HG03159 (cell line): ENCODE measurements around the gene CLNK.

Experiments
- ATAC-seq: cut with Tn5 transposase; IDR thresholded peaks from one replicate; pipeline ENCODE4 v1.9.1; 2021; ENCODE audit warnings: mild to moderate bottlenecking, moderate library complexity; ENCODE audit not compliant: unreplicated experiment

The CLNK gene

DNA sequence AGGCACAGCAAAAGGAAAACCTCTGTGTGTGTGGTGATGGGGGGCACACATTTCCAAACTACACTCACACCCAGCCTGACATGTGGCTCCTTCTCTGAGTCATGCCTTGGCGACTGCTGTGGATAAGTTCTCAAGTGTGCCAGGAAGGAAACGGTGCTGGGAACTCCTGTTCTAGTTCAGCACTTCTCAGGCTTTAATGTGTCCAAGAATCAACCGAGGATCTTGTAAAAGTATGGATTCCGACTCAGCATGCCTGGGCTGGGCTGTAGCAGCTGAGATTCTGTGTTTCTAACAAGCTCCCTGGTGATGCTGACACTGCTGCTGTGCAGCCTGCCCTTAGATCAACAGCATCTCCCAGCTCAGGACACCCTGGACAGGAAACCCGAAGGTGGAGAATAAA is 20.2 kb downstream of the CLNK start:
- ATAC-seq, result no peak

DNA sequence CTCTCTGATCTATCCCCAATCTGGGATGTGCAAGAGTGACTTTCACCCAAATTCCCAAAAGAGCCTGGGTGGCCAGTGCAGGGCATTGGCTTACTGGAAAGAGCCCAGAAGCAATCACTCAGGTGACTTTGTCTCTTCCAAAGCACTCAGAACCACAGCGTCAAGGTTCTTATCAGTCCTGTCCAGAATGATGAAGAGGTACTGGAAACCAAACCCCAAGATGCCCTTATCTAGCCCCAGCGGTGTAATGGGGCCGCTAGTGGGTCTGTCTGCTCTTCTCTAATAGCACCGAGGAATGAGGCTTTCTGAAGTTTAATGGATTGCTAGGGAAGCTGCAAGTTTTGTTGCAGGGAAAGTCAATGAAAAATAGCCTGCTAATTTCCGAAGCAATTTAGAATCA is 21.6 kb downstream of the CLNK start:
- ATAC-seq, result no peak

DNA sequence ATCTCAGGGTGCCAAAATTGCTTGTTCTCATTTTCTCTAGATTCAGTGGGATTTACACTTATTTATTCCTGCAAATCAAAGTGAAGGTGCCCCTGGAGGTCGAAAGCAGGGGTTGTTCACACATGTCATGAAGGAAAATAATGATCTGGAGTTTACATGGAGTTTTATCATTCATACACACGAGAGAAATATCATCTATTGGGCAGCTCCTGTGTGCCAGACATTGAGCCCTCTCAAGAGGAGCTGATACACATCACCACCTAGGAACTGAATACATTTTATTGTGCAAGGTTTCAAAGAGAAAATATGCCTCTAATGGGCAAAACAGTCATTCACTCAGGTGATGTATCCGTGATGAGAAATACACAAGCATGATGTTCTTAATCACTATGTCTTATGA is 23.5 kb downstream of the CLNK start:
- ATAC-seq, result no peak

DNA sequence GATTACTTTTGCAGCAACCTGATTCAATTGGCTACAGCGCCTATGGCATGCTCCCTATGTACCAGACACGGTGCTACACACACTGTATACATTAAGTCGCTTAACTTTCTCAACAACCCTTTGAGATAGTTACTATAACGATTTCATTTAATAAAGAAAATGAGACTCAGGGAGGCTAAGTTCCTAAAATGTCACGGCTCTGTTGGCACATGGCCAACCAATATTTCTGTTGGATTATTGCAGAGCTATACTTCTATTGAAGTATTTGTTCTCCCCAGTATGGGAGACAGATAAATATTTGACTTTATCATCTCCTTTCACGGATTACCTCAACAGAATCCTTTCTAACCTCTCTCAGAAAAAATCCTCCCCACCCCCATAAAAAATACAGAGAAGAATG is 25.3 kb downstream of the CLNK start:
- ATAC-seq, result no peak

DNA sequence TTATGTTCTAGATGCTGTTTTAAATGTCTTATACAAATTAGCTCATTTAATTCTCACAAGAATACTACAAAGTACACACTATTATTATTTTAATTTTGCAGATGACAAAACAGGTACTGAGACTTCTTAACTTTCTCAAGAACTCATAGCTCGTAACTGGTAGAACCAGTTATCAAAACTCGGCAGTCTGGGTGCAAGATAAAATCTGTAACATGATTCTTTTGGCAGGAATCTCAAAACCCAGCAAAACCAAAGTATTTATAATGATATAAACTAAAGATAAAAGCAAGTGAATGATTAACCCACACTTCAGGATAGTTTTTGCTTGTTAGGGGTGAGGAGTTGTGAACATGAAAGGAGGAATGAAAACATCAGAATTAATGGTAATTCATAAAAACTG is 27.6 kb downstream of the CLNK start:
- ATAC-seq, result no peak

DNA sequence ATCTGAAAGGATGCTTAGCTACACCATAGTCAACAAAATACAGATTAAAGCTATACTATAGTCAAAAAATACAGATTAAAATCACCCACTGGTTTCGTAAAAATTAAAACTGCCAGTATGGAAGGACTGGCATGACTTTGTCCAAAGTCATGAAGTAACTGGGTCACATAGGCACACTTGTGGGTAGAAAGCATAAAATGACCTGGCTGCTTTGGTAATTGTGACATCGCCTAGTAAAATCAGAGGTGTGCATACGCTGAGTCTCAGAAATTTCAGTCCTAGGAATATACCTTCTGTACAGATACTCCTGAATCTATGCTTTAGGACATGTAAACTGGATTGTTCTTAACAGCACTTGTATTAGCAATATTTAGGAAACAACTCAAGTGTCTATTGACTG is 28.1 kb downstream of the CLNK start:
- ATAC-seq, result no peak

DNA sequence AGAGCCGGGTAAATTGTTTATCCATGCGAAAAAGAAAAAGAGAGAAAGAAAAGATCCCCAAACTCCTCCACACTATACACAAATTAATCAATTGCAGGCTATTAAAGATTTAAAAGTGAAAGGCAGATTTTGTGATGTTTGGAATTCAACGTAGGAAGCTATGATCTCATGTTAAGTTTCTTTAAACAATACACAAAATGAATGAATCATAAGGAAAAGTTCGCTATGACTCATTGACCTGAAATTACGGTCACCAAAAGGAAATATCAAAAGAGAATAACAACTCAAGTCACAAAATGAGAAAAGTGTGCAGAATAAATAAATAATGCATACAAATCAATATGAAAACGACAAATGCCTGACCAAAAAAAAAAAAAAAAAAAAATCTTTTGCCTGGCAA is 28.6 kb downstream of the CLNK start:
- no peak for ATAC-seq

DNA sequence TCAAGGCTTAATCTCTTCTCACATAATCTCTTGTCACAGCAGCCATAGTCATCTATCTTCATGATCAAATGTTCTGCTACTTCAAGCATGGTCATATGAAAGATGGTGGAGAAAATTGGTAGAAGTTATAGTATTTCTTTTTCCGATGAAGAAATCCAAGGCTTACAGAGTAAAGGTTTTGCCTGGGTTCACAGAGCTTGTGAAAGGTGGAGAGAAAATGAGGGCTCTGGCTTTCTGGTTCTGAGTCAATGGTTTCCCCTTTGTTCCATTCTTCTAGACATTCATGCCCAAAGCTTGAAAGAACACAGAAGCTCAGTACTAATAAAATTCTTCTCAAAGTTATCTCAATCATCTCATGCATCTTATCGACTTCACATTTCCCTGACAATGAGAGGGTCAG is 36.1 kb downstream of the CLNK start:
- ATAC-seq, result no peak

DNA sequence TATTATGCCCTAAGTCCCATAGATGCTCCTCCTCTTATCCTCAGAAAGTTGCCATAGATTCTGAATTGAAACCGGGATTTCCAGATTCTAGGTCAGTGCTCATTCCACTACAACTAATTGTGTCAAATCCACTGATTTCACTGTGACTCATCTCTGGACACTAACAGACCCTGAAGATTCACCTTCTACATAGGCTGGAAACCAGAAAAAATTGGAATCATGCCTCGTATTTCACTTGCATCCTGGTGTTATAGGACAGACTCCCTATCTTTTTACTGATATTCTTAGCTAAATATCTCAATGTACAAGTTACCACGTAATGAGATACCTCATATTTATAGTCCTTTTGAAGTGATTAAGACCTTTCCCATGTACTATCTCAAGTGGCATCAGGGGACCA is 36.7 kb downstream of the CLNK start:
- no peak for ATAC-seq

DNA sequence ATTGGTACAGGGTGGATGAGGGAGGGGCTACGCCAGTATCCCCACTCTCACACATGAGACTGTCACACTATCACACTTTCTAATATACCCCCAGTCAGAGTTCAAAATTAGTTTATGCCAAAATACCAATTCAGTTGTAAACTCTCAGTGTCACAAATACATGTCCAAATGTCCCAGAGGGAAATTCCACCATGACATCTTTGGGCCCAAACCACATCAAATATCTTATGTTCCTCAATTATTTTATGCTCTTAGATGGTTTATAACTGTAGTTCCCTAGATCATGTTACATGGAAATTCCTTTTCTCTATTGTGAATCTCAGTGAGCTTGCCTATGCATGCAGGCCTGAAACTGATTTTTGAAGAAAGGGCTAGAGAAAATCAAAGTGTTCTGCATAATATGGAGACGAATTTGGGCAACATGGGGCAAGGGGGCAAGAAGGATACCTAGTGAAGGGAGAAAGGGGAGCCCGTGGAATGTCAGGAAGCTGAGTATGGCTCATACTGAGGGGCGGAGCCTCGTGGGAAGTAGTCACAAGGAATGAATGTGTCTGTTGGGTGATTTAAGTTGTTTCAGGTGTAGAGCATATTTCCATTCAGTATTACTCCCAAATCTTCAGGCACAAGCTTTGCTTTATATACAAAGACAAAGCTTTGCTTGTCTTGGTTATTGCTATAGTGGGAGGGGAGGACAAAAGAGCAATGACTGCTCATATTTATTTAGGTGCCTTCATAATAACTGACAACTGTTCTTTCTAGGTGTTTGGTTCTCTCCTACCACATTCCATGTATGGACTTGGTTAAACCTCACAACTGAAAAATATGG is 40.8 kb downstream of the CLNK start:
- no peak for ATAC-seq

DNA sequence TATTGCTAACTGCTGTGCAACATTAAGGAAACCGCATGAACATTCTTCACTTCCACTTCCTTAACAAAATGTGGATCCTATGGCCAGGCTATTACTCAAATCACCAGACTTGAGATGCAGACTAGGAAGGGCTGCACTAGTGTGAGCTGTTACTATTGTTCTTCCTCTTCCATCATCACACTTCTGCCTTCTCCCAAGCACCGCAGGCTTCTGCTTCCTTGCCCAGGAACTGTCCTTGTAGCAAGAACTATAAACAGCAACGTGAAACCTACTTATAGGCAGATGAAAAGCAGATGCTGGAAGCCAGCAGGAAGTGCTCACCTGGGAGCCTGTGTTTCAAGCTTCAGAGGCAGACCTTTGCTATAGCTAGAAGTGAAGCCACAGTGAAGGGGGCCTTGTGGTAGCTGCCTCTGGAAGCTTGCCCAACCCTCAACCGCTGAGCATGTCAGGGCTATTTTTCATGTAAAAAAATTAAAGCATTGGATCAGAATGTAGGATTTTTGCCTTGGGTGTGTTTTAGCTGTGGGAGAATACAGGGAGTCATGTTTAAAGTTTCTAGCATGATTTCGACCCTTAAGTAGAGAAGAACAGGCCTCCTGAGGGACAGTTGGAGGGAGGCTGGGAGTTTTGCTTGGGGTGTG is 43.9 kb downstream of the CLNK start:
- peak; percentile 48 for ATAC-seq

DNA sequence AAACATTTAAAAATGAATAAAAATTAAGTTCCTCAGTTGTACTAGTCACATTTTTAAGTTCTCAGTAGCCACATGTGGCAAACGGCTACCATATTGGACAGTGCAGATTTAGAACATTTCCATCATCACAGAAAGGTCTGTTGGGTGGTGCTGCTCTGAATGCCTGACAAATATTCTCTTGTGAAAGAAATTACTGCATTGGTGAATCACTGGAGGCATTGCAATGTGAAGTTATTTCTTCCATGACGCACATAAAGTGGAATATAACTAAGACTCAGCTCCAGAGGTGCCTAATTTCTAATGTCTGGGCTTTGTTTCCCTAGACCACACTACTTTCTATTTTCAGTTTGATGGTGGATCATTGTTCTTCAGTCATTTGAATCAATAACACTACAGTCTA is 44.9 kb downstream of the CLNK start:
- ATAC-seq, result no peak

DNA sequence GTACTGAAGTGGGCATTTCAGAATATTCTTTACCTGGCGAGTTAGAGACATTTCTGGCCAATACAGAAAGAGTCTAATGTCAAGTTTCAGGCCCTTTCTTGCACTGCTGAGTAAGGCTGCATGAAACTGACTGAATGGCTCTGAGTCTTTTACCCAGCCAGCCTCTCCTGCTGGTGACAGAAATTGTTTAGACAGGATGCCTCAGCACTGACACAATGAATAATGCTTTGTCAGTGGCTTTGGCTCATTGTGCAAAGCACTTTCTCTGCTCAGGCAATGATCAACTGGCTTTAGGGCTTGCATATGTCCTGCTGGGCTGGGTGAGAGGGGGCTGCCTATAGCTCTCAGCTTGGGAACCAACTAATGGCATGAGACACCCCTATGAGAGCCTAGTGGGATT is 45.5 kb downstream of the CLNK start:
- ATAC-seq, result no peak

DNA sequence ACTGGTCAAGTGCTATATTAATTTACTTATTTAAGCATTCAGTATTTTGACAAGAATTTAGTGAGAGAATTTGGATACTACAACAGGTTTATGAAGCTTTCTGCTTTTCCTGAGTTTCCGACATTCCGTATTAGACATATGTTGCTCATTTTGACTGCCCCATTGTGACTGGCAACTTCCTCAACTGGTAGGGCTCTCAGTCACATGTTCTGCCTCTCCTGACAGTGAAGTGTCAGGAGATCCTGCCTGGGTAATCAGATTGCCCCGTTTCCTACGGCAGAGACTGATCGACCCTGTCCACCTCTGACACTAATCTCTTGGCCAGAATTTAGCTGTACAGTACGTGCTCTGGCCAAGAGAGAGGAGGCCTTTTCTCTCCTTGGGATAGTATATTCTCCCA is 49.5 kb downstream of the CLNK start:
- no peak for ATAC-seq

DNA sequence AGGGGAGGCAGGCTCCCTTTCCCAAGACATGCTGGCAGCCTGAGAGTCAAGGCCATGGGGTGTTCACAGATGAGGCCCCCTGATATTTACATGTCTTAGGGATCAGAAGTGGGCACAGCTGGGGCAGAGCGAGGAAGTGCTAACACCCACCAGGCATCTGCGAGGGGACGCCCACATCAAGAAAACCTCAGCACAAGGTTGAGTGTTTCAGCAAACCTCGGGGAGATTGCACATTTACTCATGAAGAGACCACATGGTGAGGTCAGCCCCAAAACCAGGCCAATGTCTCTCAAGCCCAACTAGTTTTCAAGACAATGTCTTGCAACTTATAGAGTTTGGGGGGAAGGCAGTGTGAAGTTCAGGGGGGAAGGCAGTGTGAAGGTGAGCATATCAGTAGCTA is 55.2 kb downstream of the CLNK start:
- no peak for ATAC-seq

DNA sequence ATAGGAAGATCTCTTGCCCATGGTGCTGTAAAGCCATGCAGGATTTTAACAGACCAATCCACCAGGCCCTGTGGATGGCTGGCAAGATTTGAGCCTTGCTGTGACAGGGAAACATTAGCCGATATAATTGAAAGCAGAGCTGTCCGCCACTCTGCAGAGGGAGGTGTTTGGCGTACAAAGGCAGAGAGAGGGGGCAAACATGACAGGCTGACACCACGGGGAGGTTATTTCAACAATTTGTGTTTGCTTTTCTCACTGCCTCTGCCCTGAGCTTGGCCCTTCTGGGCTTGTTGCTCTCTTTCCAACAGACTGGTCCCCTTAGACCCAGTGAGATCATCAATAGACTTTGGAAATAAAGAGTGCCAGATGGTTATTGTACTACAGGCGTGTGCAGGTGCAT is 59.4 kb downstream of the CLNK start:
- no peak for ATAC-seq

DNA sequence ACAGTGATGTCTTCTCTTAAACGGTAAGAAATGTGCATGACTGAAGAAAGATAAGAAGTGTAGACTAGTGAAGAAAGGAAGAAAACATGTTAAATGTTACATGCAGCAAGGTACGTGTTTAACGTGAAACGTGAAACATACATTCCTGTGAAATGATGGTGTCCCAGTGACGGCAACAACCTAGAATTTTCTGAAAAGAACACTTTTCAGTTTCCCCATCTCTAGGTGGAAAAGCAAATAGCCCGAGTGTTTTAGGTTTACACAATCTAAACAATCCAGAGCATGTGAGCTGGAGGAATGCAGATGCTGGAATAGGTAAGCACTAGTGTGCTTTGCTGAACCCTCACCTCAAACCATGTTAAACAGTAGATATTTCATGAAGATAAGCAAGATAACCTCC is 60.7 kb downstream of the CLNK start:
- no peak for ATAC-seq

DNA sequence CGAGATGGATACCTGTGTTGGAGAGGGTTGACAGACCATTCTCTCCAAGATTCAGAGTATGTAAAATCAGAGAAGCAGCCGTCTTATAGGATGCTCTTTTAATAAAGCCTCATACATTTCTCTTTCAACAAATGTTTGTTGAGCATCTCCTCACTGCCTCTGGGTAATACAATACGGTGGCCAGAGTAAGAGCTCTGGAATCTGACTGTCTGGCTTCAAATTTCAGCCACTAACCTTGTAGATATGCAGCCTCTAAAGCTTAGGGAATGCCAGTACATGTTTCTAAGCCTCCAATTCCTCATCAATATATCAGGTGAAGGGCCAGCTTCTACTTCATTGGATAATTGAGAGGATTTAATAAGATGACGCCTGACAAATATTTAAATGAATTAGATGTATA is 61.3 kb downstream of the CLNK start:
- ATAC-seq, result no peak

DNA sequence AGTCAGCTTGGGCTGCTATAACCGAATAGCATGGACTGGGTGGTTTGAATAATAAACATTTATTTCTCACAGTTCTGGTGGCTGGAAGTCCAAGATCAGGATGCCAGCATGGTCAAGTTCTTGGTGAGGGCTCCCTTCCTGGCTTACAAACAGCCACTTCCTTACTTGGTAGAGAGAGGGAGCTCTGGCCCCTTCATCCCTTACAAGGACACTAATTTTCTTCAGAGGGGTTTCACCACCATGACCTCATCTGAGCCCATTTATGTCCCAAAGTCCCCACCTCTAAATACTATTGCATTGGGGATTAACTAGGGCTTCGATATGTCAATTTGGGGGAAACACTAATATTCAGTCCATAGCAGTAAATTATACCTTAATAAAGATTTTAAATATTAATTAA is 61.8 kb downstream of the CLNK start:
- peak; percentile 56 for ATAC-seq

DNA sequence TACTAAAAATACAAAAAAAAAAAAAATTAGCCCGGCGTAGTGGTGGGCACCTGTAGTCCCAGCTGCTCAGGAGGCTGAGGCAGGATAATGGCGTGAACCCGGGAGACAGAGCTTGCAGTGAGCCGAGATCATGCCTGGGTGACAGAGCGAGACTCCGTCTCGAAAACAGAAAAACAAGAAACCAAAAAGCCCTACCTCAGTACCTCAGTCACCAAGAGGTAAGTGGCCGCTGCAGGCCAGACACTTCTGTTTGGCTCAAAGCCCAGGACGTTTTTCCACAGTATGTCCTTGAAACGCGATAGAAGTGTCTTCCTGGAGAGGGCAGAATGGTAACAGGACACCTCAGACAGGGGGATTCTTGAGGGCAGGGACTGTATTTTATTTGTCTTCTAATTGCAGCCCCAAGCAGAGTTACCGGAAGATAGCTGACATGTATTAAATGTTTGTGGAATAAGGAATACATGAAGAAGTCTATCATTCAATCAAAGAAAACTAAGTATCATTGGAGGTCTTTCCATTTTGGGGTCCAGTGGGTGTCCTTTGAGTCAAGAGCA is 63.6 kb downstream of the CLNK start:
- no peak for ATAC-seq

DNA sequence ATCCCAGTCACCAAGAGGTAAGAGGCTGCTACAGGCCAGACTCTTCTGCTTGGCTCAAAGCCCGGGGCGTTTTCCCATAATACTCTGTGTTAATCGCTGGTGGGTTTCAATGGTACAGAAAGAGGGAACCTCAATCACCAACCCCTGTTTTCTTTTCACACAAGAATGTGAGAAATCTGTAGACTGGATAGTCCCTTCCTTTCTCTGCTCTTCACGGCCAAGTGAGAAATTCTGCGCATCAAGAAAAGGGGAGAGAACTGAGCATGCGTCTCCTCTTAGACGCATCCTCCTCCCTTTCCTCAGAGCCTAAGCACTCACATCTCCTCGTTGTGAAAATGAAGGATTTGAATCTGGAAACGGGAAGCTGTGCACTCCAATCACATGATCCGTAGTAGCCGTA is 64.7 kb downstream of the CLNK start:
- no peak for ATAC-seq

DNA sequence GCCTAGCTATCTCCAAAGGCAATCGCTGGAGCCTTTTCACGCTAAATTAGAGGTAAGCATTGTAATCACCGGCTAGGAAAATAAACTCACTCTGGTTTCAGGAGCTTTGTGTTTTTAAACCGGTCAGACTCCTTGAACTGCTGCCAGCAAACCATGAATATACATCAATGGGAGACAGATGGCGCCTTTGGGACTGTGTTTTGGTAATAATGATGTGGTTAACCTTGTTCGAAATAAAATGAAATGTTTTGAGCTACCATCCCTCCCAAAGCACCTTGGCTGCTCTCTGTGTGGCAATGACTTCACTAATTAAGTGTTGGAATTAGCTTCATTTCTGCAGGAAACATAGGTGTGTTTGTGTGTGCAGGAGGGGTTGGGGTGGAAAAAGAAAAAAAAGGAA is 65.3 kb downstream of the CLNK start:
- no peak for ATAC-seq
